Hematopoietic multipotent progenitor cell treated with erythropoietin and hydrocortisone succinate and interleukin-3 and kit ligand, for 6 days (in vitro differentiated cells): ENCODE measurements around the gene IDS.
"Not testable (repeated sequence)": the region's sequence is repeated elsewhere in the genome, so short reads cannot be mapped to it uniquely, and the experiment has no call there.

Experiments used
- DNase-seq: peaks from one replicate; pipeline ENCODE4 v3.0.0-alpha.2; 2015

The IDS gene

GRCh38 chrX:149527705-149528104 is 22.6 kb upstream of the IDS start:
- DNase-seq = peak; percentile 65

- not testable (repeated sequence) for DNase-seq
Measured at GRCh38 chrX:149526318-149527033, 21.4 kb upstream of the IDS start.

- DNase-seq = not testable (repeated sequence)
Measured at GRCh38 chrX:149525903-149526302, 20.8 kb upstream of the IDS start.

- DNase-seq = peak; percentile 73
Measured at GRCh38 chrX:149525389-149525788, 20.3 kb upstream of the IDS start.

GRCh38 chrX:149522916-149523315 is 17.8 kb upstream of the IDS start:
- DNase-seq = no peak

GRCh38 chrX:149521438-149521837 is 16.3 kb upstream of the IDS start:
- no peak for DNase-seq

- DNase-seq = not testable (repeated sequence)
Measured at GRCh38 chrX:149520636-149521277, 15.7 kb upstream of the IDS start.

GRCh38 chrX:149518236-149518635 is 13.1 kb upstream of the IDS start:
- DNase-seq = no peak

GRCh38 chrX:149517308-149517707 is 12.2 kb upstream of the IDS start:
- no peak for DNase-seq

GRCh38 chrX:149516604-149517003 is 11.5 kb upstream of the IDS start:
- DNase-seq = no peak

GRCh38 chrX:149515954-149516602 is 11.0 kb upstream of the IDS start:
- DNase-seq = no peak

GRCh38 chrX:149513825-149514428 is 8.8 kb upstream of the IDS start:
- DNase-seq = peak; percentile 54

GRCh38 chrX:149512225-149512885 is 7.2 kb upstream of the IDS start:
- DNase-seq = peak; percentile 77

- DNase-seq = no peak
Measured at GRCh38 chrX:149511081-149511480, 6.0 kb upstream of the IDS start.

GRCh38 chrX:149510386-149510785 is 5.3 kb upstream of the IDS start:
- peak; percentile 64 for DNase-seq

GRCh38 chrX:149508467-149508866 is 3.4 kb upstream of the IDS start:
- DNase-seq = no peak

GRCh38 chrX:149506349-149506748 is 1.2 kb upstream of the IDS start:
- DNase-seq = no peak

- no peak for DNase-seq
Measured at GRCh38 chrX:149505671-149506070, 565 bp upstream of the IDS start.

- DNase-seq = peak; percentile 56
Measured at GRCh38 chrX:149504226-149504914, 736 bp downstream of the IDS start.

GRCh38 chrX:149503446-149503845 is 1.7 kb downstream of the IDS start:
- DNase-seq = peak; percentile 54

GRCh38 chrX:149502923-149503322 is 2.2 kb downstream of the IDS start:
- DNase-seq = not testable (repeated sequence)

- DNase-seq = no peak
Measured at GRCh38 chrX:149499766-149500165, 5.3 kb downstream of the IDS start.
